Skeletal muscle tissue (tissue), 4 donors: ENCODE measurements around the gene USP44. TPM values are rescaled to one million over a fixed set of nuclear protein-coding genes. Genes with fewer than 3 reads are reported as not detected.
"Not testable (repeated sequence)": the region's sequence is repeated elsewhere in the genome, so short reads cannot be mapped to it uniquely, and the experiment has no call there.

Experiments used
- H3K27ac ChIP-seq: one replicate; pipeline ENCODE4 v1.7.0; 2013; ENCODE audit warnings: mild to moderate bottlenecking, low read depth, low read length, inconsistent platforms
- H3K27me3 ChIP-seq, 3 donors: one replicate each; pipeline ENCODE4 v1.7.0; 2013; ENCODE audit warnings: low read length in 3 of 3; ENCODE audit not compliant: control insufficient read depth in 3 of 3, insufficient read depth in 3 of 3
- H3K36me3 ChIP-seq, 3 donors: one replicate each; pipeline ENCODE4 v1.7.0; 2013; ENCODE audit warnings: low read length in 3 of 3; ENCODE audit not compliant: control insufficient read depth in 3 of 3, insufficient read depth in 3 of 3
- H3K4me1 ChIP-seq, 3 donors: one replicate each; pipeline ENCODE4 v1.7.0; 2013; ENCODE audit warnings: low read length in 3 of 3, mild to moderate bottlenecking in 3 of 3; ENCODE audit not compliant: control insufficient read depth in 3 of 3, insufficient read depth in 3 of 3
- H3K4me3 ChIP-seq, 3 donors: one replicate each; pipeline ENCODE4 v1.7.0; 2013; ENCODE audit warnings: low read length in 3 of 3
- H3K9ac ChIP-seq, 3 donors: one replicate each; pipeline ENCODE4 v1.7.0; 2013; ENCODE audit warnings: low read length in 3 of 3, mild to moderate bottlenecking in 3 of 3, moderate library complexity in 2 of 3, low read depth in 1 of 3
- H3K9me3 ChIP-seq, 3 donors: one replicate each; pipeline ENCODE4 v1.7.0; 2013; ENCODE audit warnings: low read length in 3 of 3; ENCODE audit not compliant: control insufficient read depth in 3 of 3
- total RNA-seq: library from RNA; depleted of rRNA; stranded (reverse); fragments of >200 nt; gene quantifications from one replicate; pipeline ENCODE4 v1.2.3, GENCODE V29; 2014
- donor health status: Osteomylitis.

The USP44 gene
- total RNA-seq, 1 donor from 2014 or later, result 1.0 TPM

- no peak overlapping the region for H3K9ac ChIP-seq
- H3K4me1 ChIP-seq, result no peaks in the 10 kb centered on the region
- H3K36me3 ChIP-seq, result no peaks in the 10 kb centered on the region
- no peaks in the 10 kb centered on the region for H3K9me3 ChIP-seq
- H3K27me3 ChIP-seq, result no peaks in the 10 kb centered on the region
- H3K4me3 ChIP-seq, result no peak overlapping the region
- H3K27ac ChIP-seq, result no peak overlapping the region
Measured at GRCh38 chr12:95574799-95575452, 23.6 kb upstream of the USP44 start.

DNA sequence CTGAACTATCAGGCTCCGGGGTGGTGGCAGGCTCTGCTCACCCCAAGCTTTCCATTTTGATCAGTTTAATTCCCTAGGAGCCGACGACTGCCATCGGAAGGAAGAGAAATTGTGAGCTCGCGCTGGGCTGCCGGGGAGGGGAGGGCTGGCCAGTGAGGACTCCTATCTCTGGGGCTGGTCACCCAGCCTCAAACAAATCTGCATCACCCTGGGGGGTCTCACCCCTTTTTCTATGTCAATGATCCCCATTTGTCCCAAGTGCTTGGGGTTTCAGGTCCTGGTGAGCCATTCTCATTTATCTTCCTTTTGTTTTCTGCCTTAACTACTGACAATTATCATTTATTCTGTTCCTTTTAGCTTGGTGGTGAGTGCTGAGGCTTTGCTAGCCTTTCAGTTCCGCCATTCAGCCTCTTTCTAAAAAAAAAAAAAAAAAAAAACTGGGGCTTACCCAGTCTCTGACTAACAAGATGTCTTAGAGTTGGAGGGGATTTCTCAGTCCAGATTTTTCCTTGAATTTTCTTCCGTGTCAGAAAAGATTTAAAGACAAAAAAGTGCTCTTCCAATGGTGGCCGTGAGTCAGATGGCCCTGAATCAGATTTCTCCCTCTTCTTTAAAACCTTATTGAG lies 22.8 kb upstream of the USP44 start:
- H3K27me3 ChIP-seq, result no peaks in the 10 kb centered on the region
- H3K9ac ChIP-seq, result no peak overlapping the region
- no peaks in the 10 kb centered on the region for H3K9me3 ChIP-seq
- H3K4me1 ChIP-seq, result no peaks in the 10 kb centered on the region
- H3K36me3 ChIP-seq, result no peaks in the 10 kb centered on the region
- no peak overlapping the region for H3K27ac ChIP-seq
- no peak overlapping the region for H3K4me3 ChIP-seq

DNA sequence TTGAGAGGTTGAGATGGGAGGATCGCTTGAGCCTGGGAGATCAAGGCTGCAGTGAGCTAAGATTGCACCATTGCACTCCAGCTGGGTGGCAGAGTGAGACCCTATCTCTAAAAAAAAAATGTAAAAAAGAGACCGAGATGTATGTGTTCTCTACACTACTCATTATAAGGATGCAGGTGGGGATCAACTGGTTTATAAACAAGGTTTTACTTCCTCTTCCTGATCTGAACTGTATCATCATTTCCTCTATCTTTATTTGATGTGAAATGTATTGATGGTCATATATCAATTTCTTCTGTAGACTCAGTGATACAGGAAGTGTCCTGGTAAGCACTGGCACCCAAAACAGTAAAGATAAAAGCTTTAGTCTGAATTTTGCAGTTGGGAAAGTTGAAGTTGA lies 20.1 kb upstream of the USP44 start:
- no peak overlapping the region for H3K4me3 ChIP-seq

GRCh38 chr12:95568045-95568444 lies 16.8 kb upstream of the USP44 start:
- not testable (repeated sequence) for H3K36me3 ChIP-seq, H3K9ac ChIP-seq, H3K9me3 ChIP-seq, H3K4me3 ChIP-seq, H3K27ac ChIP-seq, H3K4me1 ChIP-seq, H3K27me3 ChIP-seq

More for the DNA sequence above, 20.1 kb upstream of the USP44 start:
- Histone ChIP-seq H3K27ac (no peak overlapping the region), H3K36me3 (no peaks in the 10 kb centered on the region), H3K9ac (no peak overlapping the region), H3K4me1 (no peaks in the 10 kb centered on the region), H3K9me3 (no peaks in the 10 kb centered on the region), H3K27me3 (no peaks in the 10 kb centered on the region)

DNA sequence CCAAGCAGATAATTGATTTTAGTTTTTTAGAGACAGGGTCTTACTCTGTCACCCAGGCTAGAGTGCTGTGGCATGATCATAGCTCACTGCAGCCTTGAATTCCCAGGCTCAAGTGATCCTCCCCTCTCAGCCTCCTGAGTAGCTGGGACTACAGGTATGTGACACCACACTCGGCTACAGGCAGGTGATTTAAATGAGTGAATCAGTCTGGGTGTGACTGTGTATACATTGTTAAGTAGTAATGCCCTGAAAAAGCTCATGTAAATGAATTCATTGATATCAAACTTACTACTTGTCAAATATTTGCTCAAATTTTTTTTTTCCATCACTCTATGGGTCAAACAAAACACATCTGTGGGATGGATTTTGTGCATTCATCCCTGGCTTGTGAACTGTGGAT lies 6.3 kb upstream of the USP44 start:
- no peak overlapping the region for H3K27ac ChIP-seq
- H3K36me3 ChIP-seq, result no peaks in the 10 kb centered on the region
- no peaks in the 10 kb centered on the region for H3K27me3 ChIP-seq
- H3K4me1 ChIP-seq, result no peaks in the 10 kb centered on the region
- H3K9me3 ChIP-seq, result no peaks in the 10 kb centered on the region
- no peak overlapping the region for H3K4me3 ChIP-seq
- no peak overlapping the region for H3K9ac ChIP-seq

DNA sequence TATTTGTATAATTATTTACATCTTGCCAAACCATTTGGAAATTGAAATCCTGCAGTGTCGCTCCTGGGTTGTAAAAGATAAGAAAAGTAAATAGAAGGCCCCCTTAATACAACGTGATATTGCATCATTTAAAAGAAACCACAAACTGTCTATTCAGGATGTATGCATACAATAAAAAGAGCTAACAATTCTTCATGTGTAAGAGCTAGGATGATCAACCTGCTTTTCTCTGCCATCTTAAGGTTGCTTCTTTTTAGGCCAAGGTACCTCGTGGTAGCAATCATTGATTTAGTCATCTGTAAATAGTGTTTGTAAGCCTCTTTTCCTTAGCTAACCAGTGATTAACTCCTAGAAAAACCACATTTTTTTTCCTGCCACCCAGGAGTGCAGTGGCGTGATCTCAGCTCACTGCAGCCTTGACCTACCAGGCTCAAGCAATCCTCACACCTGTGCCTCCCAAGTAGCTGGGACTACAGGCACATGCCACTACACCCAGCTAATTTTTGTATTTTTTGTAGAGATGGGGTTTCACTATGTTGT lies 3.3 kb upstream of the USP44 start:
- Histone ChIP-seq H3K9me3 (no peaks in the 10 kb centered on the region), H3K4me3 (no peak overlapping the region), H3K27me3 (peaks cover 0 to under 1% (median 0%) of the 10 kb centered on the region in 3 donors), H3K9ac (no peak overlapping the region), H3K36me3 (no peaks in the 10 kb centered on the region), H3K27ac (no peak overlapping the region), H3K4me1 (no peaks in the 10 kb centered on the region)

DNA sequence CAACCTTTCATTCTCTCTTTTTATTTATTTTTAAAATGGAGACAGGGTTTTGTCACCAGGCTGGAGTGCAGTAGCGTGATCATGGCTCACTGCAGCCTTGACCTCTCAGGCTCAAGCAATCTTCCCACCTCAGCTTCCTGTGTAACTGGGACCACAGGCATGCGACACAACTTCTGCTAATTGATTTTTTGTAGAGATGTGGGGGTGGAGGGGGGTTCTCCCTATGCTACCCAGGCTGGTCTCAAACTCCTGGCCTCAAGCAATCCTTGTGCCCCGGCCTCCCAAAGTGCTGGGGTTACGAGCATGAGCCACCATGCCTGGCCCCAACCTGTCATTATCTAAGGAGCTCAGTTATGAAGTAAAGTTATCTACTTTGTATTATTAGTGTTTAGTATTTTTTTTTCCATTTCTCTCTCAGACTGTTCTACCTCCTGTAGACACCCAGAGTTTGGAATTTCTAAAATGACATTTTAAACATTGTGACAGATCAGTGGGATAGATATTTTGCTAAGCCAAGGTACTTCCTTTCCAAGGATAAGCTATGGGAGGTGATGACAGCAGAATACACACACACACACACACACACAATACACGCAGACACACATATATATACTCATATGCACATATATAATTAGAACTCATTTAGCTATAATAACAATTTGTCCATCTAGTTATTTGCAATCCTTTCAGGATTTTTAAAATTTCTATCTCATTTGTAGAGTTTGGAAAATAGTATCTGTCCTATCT lies 2.1 kb upstream of the USP44 start:
- Histone ChIP-seq H3K27ac (no peak overlapping the region), H3K4me3 (no peak overlapping the region), H3K27me3 (peaks cover 2 to 9% (median 8%) of the 10 kb centered on the region in 3 donors), H3K9me3 (peaks cover 0 to 5% (median 0%) of the 10 kb centered on the region in 3 donors), H3K4me1 (peaks cover 0 to 2% (median 0%) of the 10 kb centered on the region in 3 donors), H3K36me3 (no peaks in the 10 kb centered on the region), H3K9ac (no peak overlapping the region)

DNA sequence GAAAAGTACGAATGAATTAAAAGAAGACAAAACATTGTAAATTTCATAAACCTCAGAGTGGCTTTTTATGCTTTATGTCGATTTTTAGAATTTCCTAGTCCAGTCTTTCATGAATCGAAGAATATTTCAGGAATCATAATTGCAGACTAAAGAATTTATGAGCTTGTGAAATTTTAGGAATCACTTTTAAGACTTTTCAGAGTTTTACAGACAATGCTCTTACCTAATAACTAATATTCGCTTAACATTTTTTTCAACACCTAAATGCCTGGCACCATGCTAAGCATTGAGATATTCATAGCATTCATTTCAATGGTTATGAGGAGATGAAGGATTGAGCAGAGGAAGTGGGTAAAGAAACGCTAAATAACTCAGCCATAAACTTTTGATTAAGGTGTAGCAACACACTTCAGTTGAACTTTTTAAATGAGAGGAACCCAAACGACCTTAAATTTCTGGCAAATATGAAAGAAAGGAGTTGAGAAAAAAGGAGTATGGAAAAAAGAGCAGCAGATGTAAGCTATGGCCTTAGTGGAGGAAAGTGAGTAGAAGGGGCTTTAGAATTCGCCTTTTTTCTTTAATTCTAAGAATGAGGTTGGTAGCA lies 739 bp upstream of the USP44 start:
- H3K9ac ChIP-seq, result no peak overlapping the region
- no peak overlapping the region for H3K27ac ChIP-seq
- H3K27me3 ChIP-seq, result peaks cover 6 to 19% (median 14%) of the 10 kb centered on the region in 3 donors
- H3K36me3 ChIP-seq, result no peaks in the 10 kb centered on the region
- H3K9me3 ChIP-seq, result peaks cover 0 to 5% (median 0%) of the 10 kb centered on the region in 3 donors
- no peak overlapping the region for H3K4me3 ChIP-seq
- H3K4me1 ChIP-seq, result peaks cover 0 to 8% (median 4%) of the 10 kb centered on the region in 3 donors

GRCh38 chr12:95549392-95550084 lies 1.7 kb downstream of the USP44 start:
- no peak overlapping the region for H3K9ac ChIP-seq
- no peak overlapping the region for H3K27ac ChIP-seq
- peaks cover 6 to 19% (median 14%) of the 10 kb centered on the region in 3 donors for H3K27me3 ChIP-seq

More at GRCh38 chr12:95549392-95550084, 1.7 kb downstream of the USP44 start:
- Histone ChIP-seq H3K9me3 (peaks cover 0 to 5% (median 0%) of the 10 kb centered on the region in 3 donors), H3K4me1 (peaks cover 0 to 8% (median 4%) of the 10 kb centered on the region in 3 donors), H3K4me3 (peak overlapping the region in 2 of 3 donors; percentile 61 to 70), H3K36me3 (no peaks in the 10 kb centered on the region)
